GM18870 (cell line): Measurements from ENCODE around the gene JPT1.
"Not testable (repeated sequence)": the region's sequence is repeated elsewhere in the genome, so short reads cannot be mapped to it uniquely, and the experiment has no call there.

ENCODE experiments used
- ATAC-seq: cut with Tn5 transposase; IDR thresholded peaks from one replicate; pipeline ENCODE4 v1.9.1; 2021; ENCODE audit warnings: moderate library complexity; ENCODE audit not compliant: unreplicated experiment

Gene JPT1

DNA sequence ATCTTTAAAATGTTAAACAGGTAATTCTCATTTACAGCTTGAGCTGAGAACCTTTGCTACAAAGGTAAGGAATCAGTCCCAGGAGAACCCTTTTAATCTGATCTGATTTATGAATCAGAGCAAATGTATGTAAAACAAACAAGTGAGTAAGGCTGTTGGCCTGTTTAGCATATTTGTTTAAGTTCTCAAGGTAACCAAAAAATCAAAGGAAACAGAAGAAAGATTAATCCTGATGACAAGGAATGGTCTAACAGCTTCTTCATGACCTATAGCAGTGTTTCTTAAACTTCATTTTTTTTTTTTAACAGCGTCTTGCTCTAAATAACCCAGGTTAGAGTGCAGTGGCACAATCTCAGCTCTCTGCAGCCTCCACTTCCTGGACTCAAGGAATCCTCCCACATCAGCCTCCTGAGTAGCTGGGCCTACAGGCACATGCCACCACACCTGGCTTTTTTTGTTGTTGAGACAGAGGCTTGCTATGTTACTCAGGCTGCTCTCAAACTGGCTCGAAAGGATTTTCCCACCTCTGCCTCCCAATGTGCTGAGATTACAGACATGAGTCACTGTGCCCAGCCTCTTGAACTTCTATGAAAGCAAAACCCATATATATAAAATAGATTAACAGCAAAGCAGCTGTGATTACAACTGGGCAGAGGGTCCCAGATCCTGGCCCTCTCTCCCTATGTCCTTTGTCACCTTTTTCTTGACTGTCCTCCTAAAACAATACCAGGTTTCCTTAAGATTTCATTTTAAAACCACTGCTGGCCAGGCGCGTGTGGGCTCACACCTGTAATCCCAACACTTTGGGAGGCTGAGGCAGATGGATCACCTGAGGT, 5.1 kb upstream of the JPT1 start:
- ATAC-seq: no peak

DNA sequence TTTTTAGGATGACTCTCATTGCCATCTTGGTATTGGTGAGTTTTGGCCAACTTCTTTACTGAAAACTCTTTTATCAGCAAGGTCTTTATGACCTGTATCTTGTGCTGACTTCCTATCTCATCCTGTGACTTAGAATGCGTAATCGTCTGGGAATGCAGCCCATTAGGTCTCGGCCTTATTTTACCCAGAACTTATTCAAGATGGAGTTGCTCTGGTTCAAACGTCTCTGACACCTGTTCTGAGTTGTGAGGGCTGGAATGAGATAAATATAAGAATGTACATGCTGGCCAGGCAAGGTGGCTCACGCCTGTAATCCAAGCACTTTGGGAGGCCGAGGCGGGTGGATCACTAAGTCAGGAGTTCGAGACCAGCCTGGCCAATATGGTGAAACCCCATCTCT, 4.2 kb upstream of the JPT1 start:
- ATAC-seq: not testable (repeated sequence)

GRCh38 chr17:75155191-75155601, 884 bp upstream of the JPT1 start:
- ATAC-seq: no peak

GRCh38 chr17:75153780-75154194, 525 bp downstream of the JPT1 start:
- peak; percentile 10 for ATAC-seq

- ATAC-seq: no peak
These were observed 1.2 kb downstream of the JPT1 start for GRCh38 chr17:75152922-75153779.

DNA sequence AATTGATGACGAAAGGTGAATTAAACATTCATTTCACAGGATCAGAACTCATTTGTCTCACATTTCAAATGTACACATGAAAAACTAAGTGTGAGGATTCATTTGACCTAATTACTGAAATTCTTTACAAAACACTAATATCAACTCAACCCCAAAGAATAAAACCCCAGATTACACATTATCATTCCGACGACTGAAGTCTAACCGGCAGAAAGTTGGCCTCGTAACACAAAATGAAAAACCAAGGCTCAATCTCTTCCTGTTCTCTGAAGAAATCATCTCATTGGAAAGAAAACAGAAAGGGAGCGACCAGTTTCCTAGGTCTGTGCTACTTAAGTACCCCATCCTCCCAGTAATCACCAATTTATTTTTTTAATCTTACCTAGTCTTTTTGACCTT, 1.8 kb downstream of the JPT1 start:
- ATAC-seq: no peak

GRCh38 chr17:75151930-75152329, 2.4 kb downstream of the JPT1 start:
- no peak for ATAC-seq

- ATAC-seq: no peak
These were observed 6.3 kb downstream of the JPT1 start for GRCh38 chr17:75147878-75148546.

DNA sequence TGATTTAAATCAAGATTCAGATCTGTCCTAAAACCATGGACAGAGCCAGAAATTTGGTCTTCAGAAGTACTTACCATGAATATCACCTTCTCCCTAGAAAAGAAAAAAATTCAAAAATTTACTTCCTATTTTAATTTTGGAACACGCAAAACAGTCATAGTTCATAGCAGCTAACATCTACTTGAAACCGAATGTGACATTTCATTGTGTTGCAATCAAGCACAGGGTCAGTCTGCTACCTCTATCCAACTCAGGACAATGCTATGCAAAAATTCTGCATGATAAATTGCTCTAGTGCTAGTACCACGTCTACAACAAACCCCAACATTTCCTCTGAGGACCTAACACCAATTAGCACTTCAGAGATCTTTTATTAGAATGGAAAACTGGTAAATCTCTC, 7.7 kb downstream of the JPT1 start:
- ATAC-seq: no peak

GRCh38 chr17:75144816-75145512, 9.3 kb downstream of the JPT1 start:
- ATAC-seq: no peak

- ATAC-seq: no peak
These were observed 11.9 kb downstream of the JPT1 start for GRCh38 chr17:75142236-75142971.

- ATAC-seq: no peak
These were observed 15.8 kb downstream of the JPT1 start for GRCh38 chr17:75138519-75138918.

GRCh38 chr17:75137762-75138161, 16.6 kb downstream of the JPT1 start:
- not testable (repeated sequence) for ATAC-seq

GRCh38 chr17:75135946-75136345, 18.4 kb downstream of the JPT1 start:
- ATAC-seq: no peak

DNA sequence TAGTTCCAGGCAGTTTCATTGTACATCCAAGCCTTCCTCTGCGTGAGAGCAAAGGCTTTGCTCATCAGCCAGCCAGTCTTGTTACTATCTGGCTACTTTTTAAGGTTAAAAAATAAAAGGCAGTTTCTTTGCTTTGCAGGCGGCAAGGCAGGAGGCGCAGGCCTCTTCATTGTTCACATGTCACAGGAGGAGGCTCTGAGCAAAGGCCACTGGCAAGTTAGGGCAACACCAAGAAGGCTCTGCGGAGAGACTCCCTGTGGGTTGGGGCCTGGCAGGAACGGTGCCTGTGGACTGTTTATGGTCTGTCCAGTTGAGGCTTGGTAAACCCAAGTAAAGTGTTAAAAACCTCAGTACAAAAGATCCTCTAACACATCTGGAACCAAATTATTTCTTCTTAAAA, 18.9 kb downstream of the JPT1 start:
- ATAC-seq: no peak

DNA sequence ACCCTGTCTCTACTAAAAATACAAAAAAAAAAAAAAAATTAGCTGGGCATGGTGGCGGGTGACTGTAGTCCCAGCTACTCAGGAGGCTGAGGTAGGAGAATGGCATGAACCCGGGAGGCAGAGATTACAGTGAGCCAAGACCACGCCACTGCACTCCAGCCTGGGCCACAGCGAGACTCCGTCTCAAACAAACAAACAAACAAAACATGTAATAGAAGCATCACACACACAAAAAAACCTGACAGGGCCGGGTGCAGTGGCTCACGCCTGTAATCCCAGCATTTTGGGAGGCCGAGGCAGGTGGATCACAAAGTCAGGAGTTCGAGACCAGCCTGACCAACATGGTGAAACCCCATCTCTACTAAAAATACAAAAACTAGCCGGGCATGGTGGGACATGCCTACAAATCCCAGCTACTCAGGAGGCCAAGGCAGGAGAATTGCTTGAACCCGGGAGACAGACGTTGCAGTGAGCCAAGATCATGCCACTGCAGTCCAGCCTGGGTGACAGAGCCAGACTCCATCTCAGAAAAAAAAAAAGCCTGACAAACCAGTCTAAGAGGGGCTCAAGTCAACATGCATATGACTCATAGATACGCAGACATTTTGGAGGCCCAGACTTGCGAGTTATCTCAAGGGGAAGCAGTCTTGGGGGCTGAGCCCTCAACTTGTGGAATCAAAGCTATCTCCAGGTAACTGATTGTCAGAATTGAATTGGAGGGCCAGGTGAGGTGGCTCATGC, 20.5 kb downstream of the JPT1 start:
- not testable (repeated sequence) for ATAC-seq

- no peak for ATAC-seq
These were observed 21.3 kb downstream of the JPT1 start for GRCh38 chr17:75133001-75133400.

- ATAC-seq: not testable (repeated sequence)
These were observed 22.0 kb downstream of the JPT1 start for GRCh38 chr17:75132018-75133000.
